Measurements from ENCODE around the gene RBM5. TPM values are rescaled to one million over a fixed set of nuclear protein-coding genes. Genes with fewer than 3 reads are reported as not detected.
A peak's percentile ranks its signal among the peaks of the same experiment; 100 is the strongest.

The RBM5 gene
- total and polyA plus RNA-seq, 2 experiments from 2014 or later: 44.9 to 111 TPM

GRCh38 chr3:50167069-50167840 is 78.5 kb downstream of the RBM5 start:
- ATAC-seq (no peak), DNase-seq (ENCODE audit: low spot score) (no peak)
- Histone ChIP-seq H2AFZ (no peak overlapping the region), H4K20me1 (replicated peaks; ENCODE audit: insufficient read depth) (peaks cover 14% of the 10 kb centered on the region; the same call in 1 of the 2 replicates), H3K27ac (ENCODE audit: low read depth) (no peak overlapping the region), H3K4me1 (ENCODE audit: insufficient read depth) (peaks cover 32% of the 10 kb centered on the region), H3K79me2 (replicated peaks; ENCODE audit: insufficient read depth) (peaks cover 28% of the 10 kb centered on the region), H3K36me3 (ENCODE audit: insufficient read depth) (peaks cover 4% of the 10 kb centered on the region; the same call in 1 of the 2 replicates), H3K4me3 (no peak overlapping the region), H3F3A (replicated peaks; ENCODE audit: low read depth) (no peaks in the 10 kb centered on the region), H3K27me3 (ENCODE audit: insufficient read depth) (no peaks in the 10 kb centered on the region), H3K4me2 (0 out of 2 replicates have a peak overlapping the region, but pooled peaks have one; percentile 32), H3K9me2 (ENCODE audit: insufficient read depth) (no peaks in the 10 kb centered on the region)
- H3K27ac Mint-ChIP-seq: peak overlapping the region; percentile 90
- no peaks in the 10 kb centered on the region for H3K9me3 Mint-ChIP-seq
- peaks cover 6% of the 10 kb centered on the region for H3K27me3 Mint-ChIP-seq (ENCODE audit: insufficient read depth, low read depth, poor library complexity)
- H3K4me1 Mint-ChIP-seq: peaks cover 51% of the 10 kb centered on the region
- TF ChIP-seq JUNB (IDR thresholded peaks at IDR 0.05; ENCODE audit: unreplicated experiment) (no peak), NANOG (IDR thresholded peaks at IDR 0.05; ENCODE audit: borderline replicate concordance) (no peak), ZNF114 (CRISPR knock-in tag; IDR thresholded peaks at IDR 0.05) (no peak), POLR2AphosphoS5 (IDR thresholded peaks at IDR 0.05; ENCODE audit: low read depth) (no peak), CTCF (conservative IDR thresholded peaks at IDR 0.05; ENCODE audit: low read depth in 2 of 2) (no peak), STAT1 (IDR thresholded peaks at IDR 0.05; ENCODE audit: unreplicated experiment) (no peak), ZNF462 (CRISPR knock-in tag; IDR thresholded peaks at IDR 0.05) (no peak), CREB1 (CRISPR knock-in tag; IDR thresholded peaks at IDR 0.05; ENCODE audit: low read depth) (no peak), ZNF331 (CRISPR knock-in tag; IDR thresholded peaks at IDR 0.05; ENCODE audit: low read depth) (no peak), EZH2 (IDR thresholded peaks at IDR 0.05; ENCODE audit: low read depth, unreplicated experiment) (no peak), REST (IDR thresholded peaks at IDR 0.05; ENCODE audit: unreplicated experiment) (no peak), EZH2phosphoT487 (IDR thresholded peaks at IDR 0.05; ENCODE audit: unreplicated experiment) (no peak)
- TF ChIP-seq, protein P1, sequence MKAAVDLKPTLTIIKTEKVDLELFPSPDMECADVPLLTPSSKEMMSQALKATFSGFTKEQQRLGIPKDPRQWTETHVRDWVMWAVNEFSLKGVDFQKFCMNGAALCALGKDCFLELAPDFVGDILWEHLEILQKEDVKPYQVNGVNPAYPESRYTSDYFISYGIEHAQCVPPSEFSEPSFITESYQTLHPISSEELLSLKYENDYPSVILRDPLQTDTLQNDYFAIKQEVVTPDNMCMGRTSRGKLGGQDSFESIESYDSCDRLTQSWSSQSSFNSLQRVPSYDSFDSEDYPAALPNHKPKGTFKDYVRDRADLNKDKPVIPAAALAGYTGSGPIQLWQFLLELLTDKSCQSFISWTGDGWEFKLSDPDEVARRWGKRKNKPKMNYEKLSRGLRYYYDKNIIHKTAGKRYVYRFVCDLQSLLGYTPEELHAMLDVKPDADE (IDR thresholded peaks at IDR 0.05): no peak
- H3K4me3 Mint-ChIP-seq: peak overlapping the region; percentile 32; the same call in 1 of the 3 replicates
- peaks cover 15% of the 10 kb centered on the region; the same call in 2 of the 3 replicates for H3K36me3 Mint-ChIP-seq (ENCODE audit: low read depth)
